Adrenal gland (tissue), 5 donors: ENCODE data around the gene MRPL21.

Source experiments
- POLR2A ChIP-seq, 2 donors: fragments of 450-650 bp; IDR thresholded peaks; one replicate each; pipeline ENCODE4 v1.6.1; 2017; ENCODE audit warnings: antibody characterized with exemption in 2 of 2, mild to moderate bottlenecking in 2 of 2, moderate library complexity in 1 of 2
- TF ChIP-seq, protein P1 (sequence below), 6 experiments: fragments of 450-650 bp in 4 of 6; fragments of 200-600 bp in 2 of 6; sonication (generic) in 1 of 6; IDR thresholded peaks; 1 replicate in 5 of 6; 2 replicates in 1 of 6; pipeline versions ENCODE4 v1.5.1 to v1.8.0; 2016 to 2021; ENCODE audit warnings: antibody characterized with exemption in 6 of 6, mild to moderate bottlenecking in 2 of 6, moderate library complexity in 1 of 6
- donor health status: DM: no; HTN: no; CAD: no.

DNA sequence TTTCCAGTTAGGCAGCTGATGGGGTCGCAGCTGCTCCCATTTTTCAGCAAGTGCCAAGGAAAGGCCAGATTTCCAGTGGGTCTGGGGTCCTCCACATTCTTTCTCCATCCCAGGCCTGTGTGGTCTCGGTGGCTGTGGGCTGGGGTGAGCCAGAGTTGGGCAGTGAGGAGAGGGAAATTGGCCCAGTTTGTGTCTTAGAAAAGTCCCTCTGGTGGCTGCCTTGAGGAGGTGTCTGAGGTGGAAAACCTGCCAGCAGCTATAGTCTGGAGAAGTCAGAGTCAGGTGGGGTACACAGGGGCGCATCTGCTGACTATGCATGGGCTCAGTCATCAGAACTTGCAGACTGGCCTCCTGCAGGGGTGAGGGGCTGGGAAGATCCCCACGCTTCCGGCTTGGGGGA, 46.6 kb upstream of the MRPL21 start:
- TF ChIP-seq, protein P1, sequence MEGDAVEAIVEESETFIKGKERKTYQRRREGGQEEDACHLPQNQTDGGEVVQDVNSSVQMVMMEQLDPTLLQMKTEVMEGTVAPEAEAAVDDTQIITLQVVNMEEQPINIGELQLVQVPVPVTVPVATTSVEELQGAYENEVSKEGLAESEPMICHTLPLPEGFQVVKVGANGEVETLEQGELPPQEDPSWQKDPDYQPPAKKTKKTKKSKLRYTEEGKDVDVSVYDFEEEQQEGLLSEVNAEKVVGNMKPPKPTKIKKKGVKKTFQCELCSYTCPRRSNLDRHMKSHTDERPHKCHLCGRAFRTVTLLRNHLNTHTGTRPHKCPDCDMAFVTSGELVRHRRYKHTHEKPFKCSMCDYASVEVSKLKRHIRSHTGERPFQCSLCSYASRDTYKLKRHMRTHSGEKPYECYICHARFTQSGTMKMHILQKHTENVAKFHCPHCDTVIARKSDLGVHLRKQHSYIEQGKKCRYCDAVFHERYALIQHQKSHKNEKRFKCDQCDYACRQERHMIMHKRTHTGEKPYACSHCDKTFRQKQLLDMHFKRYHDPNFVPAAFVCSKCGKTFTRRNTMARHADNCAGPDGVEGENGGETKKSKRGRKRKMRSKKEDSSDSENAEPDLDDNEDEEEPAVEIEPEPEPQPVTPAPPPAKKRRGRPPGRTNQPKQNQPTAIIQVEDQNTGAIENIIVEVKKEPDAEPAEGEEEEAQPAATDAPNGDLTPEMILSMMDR (IDR thresholded peaks at IDR 0.05), result no peak
- TF ChIP-seq POLR2A (IDR thresholded peaks at IDR 0.05), result no peak
